HG02610 (cell line): ENCODE data around the gene GRAMD4.

ENCODE experiments used
- ATAC-seq: cut with Tn5 transposase; IDR thresholded peaks from one replicate; pipeline ENCODE4 v1.9.1; 2021; ENCODE audit warnings: mild to moderate bottlenecking, moderate library complexity; ENCODE audit not compliant: unreplicated experiment

Gene GRAMD4

DNA sequence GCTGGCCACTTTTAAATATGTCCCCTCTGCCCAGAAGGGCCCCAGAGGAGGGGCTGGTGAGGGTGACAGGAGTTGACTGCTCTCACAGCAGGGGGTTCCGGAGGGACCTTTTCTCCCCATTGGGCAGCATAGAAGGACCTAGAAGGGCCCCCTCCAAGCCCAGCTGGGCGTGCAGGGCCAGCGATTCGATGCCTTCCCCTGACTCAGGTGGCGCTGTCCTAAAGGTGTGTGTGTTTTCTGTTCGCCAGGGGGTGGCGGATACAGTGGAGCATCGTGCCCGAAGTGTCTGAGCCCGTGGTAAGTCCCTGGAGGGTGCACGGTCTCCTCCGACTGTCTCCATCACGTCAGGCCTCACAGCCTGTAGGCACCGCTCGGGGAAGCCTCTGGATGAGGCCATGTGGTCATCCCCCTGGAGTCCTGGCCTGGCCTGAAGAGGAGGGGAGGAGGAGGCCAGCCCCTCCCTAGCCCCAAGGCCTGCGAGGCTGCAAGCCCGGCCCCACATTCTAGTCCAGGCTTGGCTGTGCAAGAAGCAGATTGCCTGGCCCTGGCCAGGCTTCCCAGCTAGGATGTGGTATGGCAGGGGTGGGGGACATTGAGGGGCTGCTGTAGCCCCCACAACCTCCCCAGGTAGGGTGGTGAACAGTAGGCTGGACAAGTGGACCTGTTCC lies 46.5 kb downstream of the GRAMD4 start:
- no peak for ATAC-seq

DNA sequence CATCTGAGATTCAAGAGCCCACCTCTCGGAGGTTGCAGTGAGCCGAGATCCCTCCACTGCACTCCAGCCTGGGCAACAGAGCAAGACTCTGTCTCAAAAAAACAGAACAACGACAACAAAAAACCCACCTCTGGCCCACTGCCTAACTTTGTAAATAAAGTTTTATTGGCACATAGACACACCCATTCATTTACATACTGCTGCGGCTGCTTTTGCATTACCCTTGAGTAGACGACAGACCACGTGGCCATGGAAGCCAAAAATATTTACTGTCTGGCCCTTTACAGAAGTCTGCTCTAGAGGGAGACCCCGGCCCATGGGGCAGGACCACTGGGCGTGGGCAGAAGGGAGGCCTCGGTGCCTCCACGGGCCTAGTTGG lies 47.0 kb downstream of the GRAMD4 start:
- ATAC-seq = no peak

DNA sequence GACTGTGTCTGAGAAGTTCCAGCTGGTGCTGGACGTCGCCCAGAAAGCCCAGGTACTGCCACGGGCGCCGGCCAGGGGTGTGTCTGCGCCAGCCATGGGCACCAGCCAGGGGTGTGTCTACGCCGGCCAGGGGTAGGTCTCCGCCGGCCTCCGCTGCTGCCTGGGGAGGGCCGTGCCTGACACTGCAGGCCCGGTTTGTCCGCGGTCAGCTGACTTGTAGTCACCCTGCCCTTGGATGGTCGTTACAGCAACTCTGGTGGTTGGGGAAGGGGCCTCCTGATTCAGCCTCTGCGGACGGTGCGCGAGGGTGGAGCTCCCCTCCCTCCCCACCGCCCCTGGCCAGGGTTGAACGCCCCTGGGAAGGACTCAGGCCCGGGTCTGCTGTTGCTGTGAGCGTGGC lies 47.9 kb downstream of the GRAMD4 start:
- no peak for ATAC-seq

DNA sequence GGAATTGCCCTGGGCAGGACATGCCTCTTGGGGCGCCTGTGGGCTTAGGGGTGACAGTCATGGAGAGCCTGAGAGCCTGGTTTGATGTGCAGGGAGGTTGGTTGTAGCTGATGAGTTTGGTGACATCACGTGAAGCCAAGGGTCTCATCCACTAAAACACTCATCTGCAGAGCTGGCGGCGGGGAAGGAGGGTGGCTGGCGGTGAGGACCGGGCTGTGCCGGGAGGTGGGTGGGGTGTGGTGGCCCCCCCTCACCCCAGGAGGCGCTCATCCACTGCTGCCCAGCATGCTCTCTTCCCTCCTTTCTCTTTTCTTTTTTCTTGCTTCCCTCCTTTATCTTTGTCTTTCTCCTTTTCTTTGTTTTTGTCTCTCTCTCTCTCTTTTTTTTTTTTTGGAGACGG lies 49.0 kb downstream of the GRAMD4 start:
- no peak for ATAC-seq

DNA sequence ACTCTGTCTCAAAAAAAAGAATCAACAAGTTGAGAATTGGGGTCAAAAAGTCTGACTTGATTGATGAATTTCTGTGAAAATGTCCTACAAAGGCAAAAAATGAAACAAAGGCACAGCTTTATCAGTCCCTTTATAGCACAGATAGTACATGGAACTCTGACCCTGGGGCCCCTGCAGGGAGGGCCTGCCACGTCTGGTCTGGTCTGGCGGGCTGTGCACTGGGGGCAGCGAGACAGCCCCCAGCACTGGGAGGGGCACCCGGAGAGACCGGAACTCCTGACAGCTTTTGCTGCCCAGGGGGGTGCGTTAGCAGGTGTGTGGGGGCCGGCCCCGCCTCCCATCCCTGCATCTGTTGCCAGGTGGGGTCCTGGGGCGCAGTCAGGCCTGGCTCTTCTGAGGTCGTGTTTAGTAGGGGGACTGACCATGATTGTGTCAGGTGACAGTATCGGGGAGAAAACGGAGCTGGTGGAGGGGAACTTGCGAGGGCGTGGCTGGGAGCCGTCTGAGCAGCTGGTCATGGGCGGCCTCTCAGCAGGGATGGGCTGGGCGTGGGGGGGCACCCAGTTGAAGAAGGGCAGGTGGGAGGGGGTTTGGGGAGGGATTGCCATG lies 51.7 kb downstream of the GRAMD4 start:
- ATAC-seq = no peak

DNA sequence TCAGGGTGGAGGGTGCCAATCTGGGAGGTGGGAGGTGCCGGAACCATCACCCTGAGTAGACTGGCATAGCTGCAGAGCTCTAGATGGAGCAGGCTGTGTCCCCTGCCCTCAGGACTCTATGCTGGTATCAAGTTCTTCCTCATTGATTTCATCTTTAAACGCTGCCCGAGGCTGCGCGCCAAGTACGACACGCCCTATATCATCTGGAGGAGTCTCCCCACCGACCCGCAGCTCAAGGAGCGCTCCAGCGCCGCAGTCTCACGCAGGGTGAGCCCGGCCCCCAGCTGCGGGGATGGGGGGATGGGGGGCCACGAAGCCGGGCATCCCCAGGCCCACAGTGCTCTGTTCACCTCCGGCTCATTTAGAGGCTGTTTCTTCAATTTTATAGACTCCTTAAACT lies 52.5 kb downstream of the GRAMD4 start:
- no peak for ATAC-seq

DNA sequence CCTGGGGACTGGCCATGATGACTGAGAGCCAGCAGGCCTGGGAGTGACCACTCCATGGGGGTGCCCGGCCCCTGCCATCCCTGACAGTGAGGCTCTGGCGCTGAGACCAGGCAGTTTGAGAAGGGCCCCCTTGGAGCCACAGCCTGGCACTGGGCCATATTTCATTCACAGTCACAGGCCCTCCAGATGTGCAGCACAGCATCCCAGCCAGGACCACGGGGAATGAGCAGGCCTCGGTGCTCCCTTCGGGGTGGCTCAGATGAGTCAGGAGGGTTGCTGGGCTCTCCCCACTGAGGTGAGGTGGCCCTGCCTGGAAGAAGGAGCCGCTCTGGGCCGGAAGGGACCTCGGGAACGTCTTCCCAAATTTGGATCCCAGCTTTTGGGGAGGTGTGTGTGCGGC lies 53.0 kb downstream of the GRAMD4 start:
- ATAC-seq = no peak

DNA sequence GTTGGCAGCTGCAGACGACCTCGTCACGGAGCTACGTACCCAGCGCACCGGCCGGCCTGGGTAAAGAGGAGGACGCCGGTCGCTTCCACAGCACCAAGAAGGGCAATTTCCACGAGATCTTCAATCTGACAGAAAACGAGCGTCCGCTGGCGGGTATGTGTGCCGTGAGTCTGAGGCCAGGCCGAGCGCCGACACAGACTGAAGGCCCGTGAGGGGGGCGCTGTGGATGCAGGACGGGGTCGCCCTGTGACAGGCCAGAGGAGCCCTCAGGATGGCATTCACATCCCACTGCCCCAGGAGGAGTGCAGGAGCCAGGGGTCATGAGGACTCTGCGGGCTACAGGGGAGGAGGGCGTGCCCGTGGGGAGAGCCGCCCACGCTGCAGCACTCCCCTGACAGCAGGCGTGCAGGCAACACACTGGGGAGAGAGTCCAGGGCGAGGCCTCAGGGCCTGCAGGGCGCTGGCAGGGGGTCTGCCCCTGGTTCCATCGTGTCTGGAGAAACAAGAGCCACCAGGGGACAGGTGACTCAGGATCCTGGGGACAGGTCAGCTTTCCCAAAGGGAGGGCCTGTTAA lies 53.6 kb downstream of the GRAMD4 start:
- no peak for ATAC-seq

DNA sequence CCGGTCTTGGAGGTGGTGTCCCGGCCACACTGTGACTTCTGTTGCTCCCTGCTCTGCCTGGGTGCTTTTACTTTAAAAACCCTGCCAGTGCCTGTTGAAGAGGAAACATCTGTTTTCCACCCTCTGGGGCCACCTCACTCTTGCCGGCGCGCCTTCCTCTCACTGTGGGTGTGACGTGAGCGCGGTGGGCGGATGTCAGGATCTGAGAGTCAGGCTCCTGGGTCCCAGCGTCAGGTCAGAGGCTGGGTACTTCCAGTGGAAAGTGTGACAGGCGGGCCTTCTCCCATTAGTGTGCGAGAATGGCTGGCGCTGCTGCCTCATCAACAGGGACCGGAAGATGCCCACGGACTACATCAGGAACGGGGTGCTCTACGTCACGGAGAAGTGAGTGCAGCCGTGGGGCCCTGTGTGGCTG lies 54.2 kb downstream of the GRAMD4 start:
- ATAC-seq = peak; percentile 41

DNA sequence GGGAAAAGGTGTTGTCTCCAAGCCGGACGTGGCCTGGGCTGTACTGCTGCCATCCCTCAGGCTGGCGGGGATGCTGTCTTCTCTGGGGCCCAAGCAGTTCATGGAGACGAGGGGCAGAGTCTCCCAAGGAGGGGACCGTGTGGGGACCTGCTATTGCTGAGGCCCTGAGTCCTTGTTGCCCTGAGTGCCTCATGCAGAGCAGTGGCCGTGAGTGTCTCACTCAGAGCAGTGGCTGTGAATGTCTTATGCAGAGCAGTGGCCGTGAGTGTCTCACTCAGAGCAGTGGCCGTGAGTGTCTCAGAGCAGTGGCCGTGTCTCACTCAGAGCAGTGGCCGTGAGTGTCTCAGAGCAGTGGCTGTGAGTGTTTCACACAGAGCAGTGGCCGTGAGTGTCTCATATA lies 54.7 kb downstream of the GRAMD4 start:
- no peak for ATAC-seq

DNA sequence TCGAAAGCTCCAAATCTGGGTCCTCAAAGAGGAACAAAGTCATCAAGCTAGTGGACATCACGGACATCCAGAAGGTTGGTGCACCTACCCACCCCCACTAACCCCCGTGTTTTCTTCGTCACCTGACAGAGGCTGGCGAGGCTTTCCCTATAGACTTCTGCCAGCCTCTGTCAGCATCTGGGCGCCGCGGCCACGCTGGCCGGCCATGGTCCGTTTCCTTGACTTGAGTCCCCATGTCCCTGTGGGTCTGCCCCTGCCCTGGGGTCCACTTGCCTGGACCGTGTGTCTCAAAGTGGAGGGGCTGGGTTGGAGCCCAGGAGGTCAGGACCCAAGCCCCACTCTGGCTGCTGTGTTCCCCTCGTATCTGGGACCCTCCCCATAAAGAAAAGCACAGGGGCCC lies 55.3 kb downstream of the GRAMD4 start:
- no peak for ATAC-seq

DNA sequence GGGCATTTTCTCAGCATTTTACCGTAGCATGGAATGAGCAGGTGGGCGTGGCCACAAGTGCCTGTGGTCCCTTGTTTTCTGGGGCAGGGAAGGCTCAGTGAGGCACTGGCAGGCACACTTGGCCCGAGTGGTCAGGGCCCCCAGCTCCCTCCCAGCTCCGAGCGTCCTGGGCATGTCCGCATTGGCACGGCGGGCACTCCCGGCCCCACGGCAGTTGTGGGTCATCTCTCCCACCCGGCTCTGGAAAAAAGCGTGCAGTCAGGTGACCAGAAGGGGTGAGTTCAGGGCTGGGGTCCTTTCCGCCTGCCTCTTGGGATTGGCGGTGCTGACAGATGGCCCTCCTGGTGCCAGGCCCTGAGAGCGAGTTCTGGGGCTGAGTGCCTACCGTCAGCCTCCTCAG lies 55.8 kb downstream of the GRAMD4 start:
- ATAC-seq = no peak

DNA sequence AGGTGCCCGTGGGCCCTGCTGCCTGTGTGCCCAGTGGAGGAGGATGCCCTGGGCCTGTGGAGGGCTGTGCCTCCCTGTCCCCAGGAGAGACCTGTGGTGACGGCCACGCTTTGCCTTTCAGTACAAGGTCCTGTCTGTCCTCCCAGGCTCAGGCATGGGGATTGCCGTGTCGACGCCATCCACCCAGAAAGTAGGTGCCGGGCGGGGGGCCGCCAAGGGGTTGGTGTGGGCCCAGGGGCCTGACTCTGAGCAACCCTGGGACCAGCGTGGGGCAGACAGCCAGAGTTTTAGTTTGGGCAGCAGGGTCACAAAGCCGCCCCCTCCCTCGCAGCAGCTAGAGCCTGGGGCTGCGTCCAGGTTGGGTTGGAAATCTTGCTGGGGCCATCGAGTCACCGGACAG lies 56.3 kb downstream of the GRAMD4 start:
- ATAC-seq = no peak

DNA sequence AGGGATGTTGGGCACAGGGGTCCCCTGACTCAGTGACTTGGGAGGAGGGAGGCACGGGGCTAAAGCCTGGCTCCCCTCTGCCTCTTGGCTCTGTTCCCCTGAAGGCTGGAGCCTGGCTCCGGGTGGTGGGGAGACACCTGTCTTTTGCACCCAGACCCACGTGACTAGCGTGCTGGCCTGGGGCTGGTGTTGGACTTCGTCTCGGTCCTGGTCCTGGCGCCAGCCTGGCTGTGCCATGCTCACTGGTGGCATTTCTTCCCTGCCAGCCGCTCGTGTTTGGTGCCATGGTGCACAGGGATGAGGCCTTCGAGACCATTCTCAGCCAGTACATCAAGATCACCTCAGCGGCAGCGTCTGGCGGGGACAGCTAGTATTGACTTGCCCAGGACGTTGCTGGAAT lies 56.7 kb downstream of the GRAMD4 start:
- ATAC-seq = no peak

DNA sequence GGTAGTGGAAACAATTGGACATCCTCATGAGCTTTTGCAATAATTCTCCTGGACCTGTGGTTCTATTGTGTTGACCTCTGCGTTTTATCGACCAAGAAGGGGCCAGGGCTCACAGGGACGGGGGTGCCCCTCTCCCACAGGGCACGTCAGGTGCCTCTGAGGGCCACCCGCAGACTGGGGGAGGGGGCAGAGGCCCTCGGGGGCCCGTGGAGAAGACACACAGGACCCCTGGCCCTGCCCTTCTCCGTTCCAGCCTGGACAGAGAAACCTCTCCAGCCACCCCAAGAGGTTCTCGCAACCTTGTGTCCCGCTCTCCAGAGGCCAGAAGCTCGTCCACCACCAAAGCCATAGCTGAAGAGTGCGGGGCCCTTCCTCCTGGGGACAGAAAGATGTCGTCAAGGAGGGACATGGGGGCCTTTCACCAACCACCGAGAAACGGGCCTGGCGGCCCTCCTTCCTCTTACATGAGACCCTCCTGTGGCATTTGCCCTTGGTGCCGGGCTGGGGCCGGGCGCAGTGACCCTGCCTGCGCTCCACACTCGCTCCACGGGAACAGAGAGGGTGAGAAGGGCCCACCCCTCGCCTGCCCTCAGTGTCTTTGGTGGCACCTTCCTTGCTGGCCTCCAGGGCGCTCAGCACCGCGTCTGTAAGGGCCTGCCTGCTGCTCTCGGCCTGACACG lies 57.3 kb downstream of the GRAMD4 start:
- ATAC-seq = no peak

DNA sequence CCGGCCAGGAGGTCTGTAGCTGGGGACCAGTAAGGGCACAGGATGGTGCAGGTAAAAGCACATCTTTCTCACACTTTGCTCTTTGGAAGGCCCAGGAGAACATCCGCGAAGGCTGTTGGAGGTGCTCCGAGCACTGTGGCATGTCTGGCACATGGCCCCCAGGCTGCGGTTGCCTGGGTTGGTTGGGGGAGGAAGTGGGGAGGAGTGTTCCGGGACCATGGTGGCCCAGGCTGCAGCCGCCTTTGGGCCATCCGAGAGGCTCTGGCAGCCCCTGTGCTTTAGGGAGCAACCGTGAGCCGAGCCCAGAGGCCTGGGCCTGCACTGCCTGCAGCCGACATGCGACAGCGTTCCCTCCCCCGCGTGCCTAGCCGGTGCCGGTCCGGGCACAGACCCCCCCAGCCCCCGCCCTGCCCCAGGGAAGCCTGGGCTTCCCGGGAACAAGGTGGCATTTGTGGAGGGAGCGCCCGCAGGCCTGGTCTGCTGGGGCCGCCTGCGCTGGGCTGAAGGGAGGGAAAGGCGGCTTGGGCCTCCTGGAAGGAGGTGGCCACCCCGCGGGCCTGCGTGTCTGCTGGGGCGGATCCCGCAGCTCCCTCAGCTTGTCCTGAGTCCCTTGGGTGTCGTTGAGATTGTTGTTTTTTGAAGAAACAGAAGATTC lies 57.9 kb downstream of the GRAMD4 start:
- ATAC-seq = no peak

DNA sequence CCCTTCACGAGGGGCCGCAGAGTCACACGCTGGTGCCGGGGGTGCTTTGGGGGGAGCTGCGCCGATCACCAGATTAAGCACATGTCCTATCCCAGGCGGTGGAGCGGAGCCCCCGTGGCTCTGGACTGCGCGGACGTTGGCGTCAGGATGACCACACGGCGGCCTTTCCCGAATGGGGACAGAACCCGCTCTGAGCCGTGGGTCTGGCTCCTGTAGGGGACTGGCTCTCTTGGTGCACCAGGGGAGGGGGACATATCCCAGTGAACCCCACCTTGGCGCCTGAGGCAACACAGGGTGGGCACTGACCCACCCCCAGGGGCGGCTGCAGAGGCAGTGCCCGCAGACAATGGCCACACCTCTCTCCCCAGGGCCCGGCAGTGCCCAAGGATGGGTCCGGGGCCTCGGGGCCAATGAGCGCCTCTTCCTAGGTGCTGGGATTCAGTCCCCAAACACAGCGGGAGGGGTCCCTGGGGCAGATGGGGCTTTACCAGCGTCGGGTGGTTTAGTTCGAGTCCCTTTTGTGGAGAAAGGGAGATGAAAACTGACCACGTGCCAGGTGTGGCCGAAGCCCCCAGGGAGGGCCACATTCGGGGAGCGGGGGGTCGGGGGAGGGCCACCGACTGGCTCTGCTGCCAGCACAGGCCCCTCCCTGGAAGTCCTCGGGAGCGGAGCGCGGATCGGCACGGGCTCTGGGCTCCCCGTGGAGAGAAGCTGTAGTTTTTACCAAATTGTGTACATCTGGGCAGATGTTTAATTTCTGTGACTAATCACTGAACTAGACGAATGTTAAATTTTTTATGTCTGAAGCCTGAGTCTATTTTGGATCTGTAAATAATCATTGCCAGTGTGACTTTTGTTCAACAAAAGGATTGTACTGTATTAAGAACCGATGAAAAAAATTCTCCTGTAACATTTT lies 58.9 kb downstream of the GRAMD4 start:
- ATAC-seq = no peak

DNA sequence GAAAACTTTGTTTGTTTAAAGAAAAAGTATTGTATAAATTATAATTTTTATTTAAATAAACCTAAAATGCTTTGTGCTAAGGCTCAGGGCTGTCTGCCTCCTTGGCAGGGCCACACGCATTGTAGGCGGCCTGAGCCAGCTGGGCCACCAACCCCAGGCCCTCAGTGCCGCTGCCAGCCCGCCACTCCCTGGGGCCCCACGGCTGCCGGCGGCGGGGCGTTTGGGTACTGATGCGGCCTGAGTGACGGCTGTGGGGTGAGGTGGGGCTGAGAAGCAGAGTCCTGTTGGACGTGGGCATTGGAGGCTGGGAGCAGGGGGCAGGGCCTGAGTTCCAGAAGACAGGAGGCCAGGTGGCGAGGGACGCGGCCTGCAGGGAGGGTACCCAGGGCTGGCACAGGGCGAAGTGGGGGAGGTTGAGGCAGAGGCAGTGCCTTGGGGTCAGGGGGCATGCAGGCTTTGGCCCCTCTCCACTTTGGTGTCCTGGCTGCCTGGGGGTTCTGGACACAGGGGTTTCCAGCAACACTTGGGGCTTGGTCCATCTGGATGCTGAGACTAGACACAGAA lies 59.6 kb downstream of the GRAMD4 start:
- ATAC-seq = no peak

DNA sequence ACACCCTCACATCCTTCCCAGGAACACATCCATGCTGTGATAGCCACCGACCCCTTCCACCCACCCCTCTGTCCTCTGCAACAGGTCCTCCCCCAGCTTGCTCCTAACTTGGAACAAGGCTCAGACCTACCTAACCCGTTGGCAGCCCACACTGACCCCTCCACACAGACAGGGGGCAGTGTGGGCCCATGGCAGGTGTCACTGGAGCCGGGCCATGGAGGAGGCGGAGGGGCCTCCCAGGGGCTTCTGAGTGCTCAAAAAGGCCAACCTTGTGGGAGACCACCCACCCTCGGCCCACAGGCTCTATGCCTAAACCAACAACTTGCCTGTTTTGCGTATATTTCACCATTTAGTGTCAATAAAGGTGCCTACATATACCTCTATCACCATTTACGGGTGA lies 60.8 kb downstream of the GRAMD4 start:
- ATAC-seq = no peak

DNA sequence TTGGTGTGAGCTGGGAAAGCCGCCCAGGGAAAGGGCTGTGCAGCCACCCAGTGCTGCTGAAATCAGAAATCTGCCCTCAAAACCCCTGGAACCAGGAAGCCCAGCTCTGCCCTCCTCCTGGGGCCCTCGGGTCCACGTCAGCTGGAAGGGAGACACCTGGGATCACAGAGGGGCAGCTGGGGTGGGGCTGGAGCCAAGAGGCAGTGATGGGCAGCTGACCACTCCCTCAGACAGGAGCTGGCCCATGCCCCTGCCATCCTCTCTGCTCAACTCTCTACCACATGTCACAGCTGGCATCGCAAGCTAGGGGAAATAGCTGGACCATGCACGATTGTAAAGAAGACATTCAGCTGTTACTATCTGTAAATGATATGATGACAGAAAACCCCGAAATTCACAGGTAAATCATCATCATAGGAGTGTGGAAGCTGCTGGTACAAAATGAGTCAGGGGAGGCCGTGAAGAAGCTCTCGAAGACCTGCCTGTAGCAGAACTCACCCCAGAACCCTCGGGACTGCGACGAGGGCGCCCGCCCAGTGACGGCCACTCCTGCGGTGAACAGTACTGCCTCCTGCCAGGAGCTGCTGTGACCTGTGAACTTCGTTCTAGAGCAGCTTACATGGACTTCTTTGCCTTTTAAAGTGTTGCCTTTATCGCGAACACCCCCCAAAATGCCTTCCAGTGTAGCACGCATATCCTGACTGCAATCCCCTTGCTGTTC lies 62.0 kb downstream of the GRAMD4 start:
- ATAC-seq = no peak
